Ammon's horn (tissue), 1 donor: ENCODE measurements around the gene TBC1D22A.

ENCODE experiments used
- DNase-seq: peaks from one replicate; pipeline ENCODE4 v3.0.0-alpha.2; 2016; ENCODE audit warnings: low spot score

TBC1D22A gene

GRCh38 chr22:46887978-46888377, 125.5 kb downstream of the TBC1D22A start:
- DNase-seq = no peak

GRCh38 chr22:46890819-46891218, 128.4 kb downstream of the TBC1D22A start:
- DNase-seq = no peak

GRCh38 chr22:46891382-46891951, 129.0 kb downstream of the TBC1D22A start:
- DNase-seq = no peak

- no peak for DNase-seq
Measured at GRCh38 chr22:46892866-46893265, 130.4 kb downstream of the TBC1D22A start.

- no peak for DNase-seq
Measured at GRCh38 chr22:46893281-46894020, 131.0 kb downstream of the TBC1D22A start.

GRCh38 chr22:46894081-46894671, 131.7 kb downstream of the TBC1D22A start:
- DNase-seq = peak; percentile 40

GRCh38 chr22:46894851-46895640, 132.6 kb downstream of the TBC1D22A start:
- DNase-seq = no peak

GRCh38 chr22:46895753-46896152, 133.3 kb downstream of the TBC1D22A start:
- DNase-seq = no peak

- no peak for DNase-seq
Measured at GRCh38 chr22:46896166-46896565, 133.7 kb downstream of the TBC1D22A start.

- DNase-seq = no peak
Measured at GRCh38 chr22:46896568-46897245, 134.3 kb downstream of the TBC1D22A start.

- DNase-seq = no peak
Measured at GRCh38 chr22:46897246-46897623, 134.8 kb downstream of the TBC1D22A start.

GRCh38 chr22:46900549-46900948, 138.1 kb downstream of the TBC1D22A start:
- DNase-seq = no peak

- DNase-seq = no peak
Measured at GRCh38 chr22:46902436-46902835, 140.0 kb downstream of the TBC1D22A start.

- DNase-seq = no peak
Measured at GRCh38 chr22:46902998-46903916, 140.8 kb downstream of the TBC1D22A start.

- DNase-seq = no peak
Measured at GRCh38 chr22:46905415-46905814, 143.0 kb downstream of the TBC1D22A start.

- no peak for DNase-seq
Measured at GRCh38 chr22:46905834-46906233, 143.4 kb downstream of the TBC1D22A start.

GRCh38 chr22:46906326-46907045, 144.0 kb downstream of the TBC1D22A start:
- DNase-seq = no peak

GRCh38 chr22:46907241-46908215, 145.1 kb downstream of the TBC1D22A start:
- no peak for DNase-seq

- DNase-seq = no peak
Measured at GRCh38 chr22:46908641-46909107, 146.2 kb downstream of the TBC1D22A start.
